ENCODE data around the gene RELT.
"Not testable (repeated sequence)": the region's sequence is repeated elsewhere in the genome, so short reads cannot be mapped to it uniquely, and the experiment has no call there.

Gene RELT

DNA sequence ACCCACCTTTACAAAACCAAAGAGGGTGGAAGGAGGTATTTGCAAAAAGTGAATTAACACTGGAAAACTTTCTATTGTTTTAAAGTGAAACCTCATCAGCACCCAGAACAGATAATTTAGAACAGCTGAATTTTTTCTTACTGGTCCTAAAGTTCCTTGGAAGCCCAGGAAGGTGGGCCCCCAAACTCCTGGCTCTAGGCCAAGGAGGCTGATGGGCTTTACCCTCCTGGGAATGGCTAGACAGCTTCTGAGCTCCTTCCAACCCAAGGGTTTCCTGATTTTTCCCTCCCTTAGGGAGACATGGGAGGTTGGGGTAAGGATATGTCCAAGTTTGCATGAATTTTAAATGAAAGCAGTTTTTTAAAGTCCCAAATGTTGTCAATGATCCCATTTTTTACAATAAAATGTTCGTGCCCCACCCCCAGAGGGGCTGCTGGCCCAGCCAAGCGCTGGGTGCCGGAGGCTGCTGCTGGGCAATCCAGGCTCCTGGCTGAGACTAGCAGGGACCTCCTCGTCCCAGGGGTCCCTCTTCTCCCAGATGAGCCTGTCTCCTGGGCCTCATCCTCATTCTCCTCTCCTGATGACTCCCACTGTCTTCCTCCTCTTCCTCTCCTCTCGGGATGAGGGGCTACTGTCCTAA is 28.4 kb downstream of the RELT start:
- FAIRE-seq: no peak

DNA sequence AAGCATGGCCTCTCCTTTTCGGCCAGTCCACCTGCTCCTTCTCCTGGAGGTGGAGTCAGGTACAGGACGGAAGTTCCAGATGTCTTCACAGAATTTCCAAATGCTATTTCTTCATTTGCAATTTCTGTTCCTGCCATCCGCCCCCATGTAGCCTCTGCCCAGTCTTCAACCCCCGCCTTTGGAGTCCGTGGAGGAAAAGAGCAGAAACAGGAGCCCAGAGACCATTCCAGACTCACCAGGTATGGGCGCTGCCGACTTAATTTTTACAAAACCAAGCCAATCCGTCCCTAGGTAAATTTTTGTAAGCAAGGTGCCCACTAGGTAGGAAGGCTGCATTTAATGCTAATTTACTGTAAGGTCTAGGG is 28.9 kb downstream of the RELT start:
- FAIRE-seq: no peak

DNA sequence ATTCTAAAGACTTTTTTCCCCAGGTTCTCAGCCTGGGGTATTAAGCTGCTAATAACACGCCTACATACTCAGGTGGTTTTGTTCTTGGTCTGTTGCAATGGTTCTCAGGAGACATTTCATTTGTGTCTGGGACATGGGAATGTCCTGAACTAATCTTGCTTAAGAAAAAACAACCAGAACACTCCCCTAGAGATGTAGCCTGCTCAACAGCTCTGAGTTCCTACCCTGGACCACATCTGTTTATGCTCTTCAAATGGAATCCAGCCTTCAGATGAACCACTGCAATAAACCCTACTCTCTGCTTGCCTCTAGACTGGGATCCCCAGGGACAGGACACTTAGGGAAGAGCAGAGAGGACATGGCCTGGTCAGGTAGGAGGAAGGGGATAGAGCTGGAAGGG is 29.9 kb downstream of the RELT start:
- no peak for FAIRE-seq

DNA sequence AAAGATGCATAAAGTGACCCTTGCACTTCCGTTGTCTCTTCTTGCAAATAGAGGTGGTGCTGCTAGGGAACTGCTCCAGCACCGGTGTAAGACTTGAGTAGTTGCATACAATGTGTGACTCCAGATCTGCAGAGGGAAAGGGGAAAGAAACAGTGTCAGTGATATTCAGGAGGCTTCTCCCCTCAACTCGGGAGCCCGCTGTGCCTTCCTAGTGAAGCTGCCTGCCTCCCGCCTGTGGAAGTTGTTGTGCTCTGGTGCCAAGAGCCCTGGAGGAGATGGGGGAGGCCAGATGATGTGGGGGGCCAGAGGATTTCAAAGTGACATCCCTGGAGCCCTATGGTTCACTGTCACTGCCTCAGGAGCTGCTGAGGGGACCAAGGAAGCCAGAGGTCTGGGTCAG is 30.4 kb downstream of the RELT start:
- FAIRE-seq: no peak

DNA sequence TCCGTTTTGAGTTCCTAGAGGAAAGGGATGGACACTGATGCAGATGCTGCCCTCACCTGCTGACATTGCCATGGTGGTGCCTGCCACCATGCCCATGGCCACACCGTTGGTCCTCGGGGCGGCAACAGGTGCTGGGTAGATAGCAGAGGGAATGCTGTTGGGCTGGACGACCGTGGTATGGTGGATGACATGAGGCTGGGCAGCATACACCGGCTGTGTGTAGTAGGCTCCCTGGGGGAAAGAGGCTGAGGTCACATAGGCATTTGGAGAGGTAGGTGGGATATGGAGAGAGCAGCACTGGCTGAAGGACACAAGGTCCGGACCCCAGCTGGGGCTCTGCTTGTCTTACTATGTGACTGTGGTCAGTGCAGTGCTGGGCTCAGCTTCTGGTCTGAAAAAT is 33.2 kb downstream of the RELT start:
- no peak for FAIRE-seq

DNA sequence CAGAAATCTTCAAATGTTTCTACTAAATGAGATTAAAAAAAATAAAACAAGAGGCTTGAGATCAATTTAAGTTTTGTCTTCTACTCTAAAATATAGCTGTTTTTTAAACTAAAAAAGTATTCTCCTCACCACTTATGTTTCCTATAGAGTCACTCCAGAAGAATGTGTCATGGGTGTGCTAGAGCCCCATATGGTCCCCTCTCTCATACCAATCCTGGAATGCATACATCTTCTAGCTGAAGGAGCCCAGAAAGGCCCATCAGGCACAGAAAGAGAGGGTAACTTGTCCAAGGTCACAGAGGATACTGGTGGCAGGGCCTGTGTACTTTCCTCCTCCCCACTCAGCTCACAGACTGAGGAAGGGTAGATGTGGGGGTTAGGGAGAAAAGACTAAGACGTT is 34.4 kb downstream of the RELT start:
- FAIRE-seq: no peak

DNA sequence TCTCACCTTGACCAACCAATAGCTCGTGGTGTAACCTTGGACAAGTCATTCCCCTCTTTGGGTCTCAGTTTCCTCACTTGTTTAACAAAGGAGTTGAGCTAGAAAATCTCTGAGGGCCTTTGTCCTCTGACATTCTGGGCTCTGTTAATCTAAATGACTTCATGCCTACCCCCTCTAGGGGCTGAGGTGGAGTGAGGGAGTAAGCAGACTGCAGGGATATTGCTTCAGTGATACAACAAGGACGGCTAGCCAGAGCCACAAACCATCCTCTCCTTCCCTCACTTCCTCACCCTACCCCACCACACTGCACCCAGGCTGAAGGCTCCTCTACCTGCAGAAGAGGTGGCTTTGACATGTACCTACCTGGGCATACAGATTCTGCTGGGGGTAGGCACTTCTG is 34.8 kb downstream of the RELT start:
- FAIRE-seq: no peak

DNA sequence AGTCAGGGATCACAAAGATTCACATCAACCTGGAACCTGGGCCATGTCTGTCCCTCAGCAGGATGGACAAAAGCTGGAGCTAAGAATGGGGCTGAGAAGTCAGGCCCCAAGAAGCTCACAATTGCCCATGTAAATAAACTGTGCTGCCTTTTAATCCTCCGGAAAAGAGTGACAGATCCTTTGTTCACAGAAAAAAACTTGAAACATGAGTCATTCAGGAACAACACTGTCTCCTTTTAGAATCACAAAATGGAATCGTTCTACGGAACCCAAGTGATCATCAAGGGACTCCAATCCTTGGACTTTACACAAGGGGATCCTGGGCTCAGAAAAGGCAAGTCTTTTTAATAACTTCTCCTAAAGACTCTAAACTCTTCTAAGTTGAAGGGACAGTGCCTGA is 36.1 kb downstream of the RELT start:
- no peak for FAIRE-seq

DNA sequence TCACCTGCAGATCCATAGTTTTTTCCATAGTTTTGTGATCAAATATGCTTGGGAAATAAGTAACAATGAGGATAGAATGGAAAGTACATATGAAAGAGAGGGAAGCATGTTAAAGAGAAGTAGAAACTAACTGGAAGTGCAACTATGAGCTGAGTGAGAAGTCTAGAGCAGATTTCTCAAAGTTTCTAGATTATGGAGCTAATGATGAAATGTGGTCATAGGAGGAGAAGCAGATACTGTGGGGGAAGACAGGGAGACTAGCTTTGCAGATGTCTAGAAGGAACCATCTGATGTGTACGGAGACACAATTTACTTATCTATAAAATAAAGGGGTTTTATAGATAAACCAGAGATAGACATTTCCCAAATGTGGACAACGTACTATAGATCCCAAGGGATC is 37.1 kb downstream of the RELT start:
- no peak for FAIRE-seq

DNA sequence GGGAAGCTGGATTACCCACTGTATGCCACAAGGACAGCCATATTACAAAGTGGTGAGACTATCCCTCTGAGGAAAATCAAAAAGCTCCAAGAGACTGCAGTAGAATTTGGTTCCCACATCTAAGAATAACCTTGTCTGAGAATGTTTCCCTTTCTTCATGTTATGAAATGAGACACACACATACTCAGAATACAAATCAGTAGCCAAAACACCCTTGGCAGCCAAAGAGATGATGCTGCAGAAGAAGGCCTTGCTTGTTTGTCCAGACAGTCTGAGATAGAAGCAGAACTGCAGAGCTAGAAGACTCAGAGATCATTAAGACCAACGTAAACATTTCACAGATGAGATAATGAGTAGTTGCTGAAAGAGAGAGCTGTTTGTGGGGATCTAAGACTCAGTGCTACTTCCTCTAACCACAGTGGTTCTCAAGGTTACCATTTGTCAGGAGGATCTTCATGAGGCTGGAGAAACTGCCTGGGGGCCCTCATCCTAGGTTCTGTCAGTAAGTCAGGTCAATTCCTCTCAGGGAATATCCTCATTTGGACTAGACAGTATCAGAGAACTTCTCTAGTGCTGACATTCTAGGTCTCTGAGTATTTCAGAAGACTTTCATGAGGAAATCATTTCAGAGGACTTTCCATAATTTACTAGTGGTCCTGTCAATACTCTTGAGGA is 38.9 kb downstream of the RELT start:
- FAIRE-seq: no peak

DNA sequence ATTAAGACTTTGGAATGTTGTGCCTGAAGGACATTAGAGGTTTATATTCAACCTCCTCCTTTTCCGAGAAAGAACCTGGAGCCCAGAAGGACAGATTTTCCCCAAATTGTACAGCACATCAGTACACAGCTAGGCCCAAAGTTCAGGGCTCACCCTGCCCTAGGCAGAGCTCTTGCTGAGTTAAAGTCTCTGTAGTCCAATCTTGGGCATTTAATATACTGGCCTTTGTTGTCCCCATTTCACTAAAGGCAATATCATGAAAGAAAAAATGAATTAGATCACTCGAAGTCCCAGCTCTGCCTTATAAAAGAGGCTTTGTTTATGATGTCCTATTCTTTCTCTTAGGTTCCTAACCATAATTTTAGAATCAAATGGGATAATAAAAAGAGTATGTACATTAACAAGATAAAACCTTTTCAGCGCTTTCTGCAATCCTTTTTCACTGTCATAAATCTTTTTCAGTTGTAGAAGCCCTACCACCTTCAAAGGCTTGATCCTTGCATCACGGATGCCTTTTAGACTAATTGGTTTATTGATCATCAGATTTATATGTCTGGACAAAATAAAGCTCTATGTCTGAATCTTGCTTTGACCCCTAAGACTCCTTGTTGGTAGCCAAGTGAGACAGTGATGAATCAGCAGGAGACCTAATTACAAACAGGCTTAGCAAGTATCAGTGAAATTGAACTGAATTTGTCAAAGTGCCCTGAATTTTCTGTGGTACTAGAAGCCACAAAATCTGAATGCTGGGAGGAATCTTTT is 39.8 kb downstream of the RELT start:
- FAIRE-seq: no peak

DNA sequence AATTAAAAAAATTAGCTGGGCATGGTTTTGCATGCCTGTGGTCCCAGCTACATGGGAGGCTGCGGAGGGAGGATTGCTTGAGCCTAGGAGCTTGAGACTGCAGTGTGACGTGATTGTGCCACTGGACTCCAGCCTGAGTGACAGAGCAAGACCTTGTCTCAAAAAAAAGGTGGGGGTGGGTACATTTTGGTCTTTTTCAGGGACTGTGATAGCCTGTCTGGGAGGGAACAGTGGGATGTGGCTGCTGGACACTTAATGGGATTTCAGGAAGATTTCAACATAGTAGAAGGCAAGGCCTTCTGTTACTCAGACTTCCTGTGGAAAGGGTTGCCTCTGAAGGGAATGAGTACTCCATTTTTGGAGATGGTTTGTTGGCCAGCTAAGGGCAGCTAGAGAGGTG is 40.6 kb downstream of the RELT start:
- FAIRE-seq: no peak

DNA sequence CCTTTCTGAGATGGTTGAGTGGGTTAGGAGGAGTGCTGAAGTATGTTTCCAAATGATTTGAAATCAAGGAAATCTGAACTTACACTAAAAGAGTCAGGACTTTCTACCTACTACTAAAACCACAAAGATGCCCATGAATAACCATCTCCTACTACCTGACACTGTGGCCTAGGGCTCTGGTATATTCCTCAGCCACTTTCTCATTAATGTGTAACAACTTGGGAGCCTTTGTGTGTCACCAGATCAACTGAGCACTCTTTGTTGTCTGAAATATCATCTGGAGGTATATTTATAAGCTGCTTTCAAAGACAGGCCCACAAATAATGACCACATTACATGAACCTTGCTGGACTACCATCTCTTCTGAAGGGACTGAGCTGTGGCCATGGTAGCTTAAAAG is 43.9 kb downstream of the RELT start:
- no peak for FAIRE-seq

DNA sequence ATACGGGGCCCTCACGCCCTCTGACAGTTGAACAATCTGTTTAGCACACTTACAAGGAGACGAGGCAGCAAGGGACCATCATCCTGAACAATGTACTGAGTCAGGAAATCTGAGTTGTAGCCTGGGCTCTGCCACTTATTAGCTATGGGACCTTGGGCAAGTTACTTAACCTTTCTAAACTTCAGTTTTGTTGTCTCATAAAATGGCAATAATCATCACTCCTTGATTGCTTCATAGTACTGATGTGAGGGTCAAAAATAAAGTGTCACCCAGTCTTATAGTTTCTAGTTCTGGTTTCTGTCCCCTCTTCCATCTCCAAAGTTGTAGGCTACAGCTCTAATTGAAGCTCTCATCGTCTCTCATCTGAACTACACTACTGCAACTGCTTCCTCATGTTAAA is 46.7 kb downstream of the RELT start:
- FAIRE-seq: no peak

DNA sequence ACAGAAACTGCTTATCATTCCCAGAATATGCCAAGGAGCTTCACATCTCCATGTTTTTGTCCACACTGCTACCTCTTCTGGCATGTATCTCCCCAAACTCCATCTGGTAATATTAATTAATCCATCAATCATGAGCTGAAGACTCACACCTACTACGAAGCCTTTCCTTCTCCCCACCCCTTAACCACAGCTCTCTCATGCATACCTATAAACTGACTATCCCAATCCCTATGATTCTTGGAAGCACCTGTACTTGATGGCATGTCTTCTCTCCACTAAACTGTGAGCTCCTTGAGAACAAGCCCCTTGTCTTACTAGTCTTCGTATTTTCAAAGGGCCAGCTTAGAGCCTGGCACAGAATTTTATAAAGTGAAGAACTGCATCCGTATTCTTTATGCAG is 47.3 kb downstream of the RELT start:
- no peak for FAIRE-seq

DNA sequence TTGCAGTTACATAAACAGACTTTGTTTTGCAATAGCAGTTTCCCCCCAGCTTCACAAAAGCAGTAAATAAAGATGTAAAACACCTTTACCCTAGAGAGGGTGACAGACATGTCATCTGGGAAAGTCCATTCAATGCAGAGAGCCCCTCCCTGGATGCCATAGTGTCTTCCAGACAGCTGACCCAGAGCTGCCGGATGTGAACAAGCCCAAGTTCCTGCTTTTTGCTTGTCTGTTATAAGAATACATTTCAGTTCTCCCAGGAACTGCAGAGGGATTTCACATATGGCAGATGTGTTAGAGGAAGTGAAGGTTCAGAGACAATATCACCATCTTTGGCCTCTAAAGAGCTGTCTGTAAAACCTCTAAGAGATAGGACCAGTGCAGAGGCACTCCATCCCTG is 48.9 kb downstream of the RELT start:
- no peak for FAIRE-seq

DNA sequence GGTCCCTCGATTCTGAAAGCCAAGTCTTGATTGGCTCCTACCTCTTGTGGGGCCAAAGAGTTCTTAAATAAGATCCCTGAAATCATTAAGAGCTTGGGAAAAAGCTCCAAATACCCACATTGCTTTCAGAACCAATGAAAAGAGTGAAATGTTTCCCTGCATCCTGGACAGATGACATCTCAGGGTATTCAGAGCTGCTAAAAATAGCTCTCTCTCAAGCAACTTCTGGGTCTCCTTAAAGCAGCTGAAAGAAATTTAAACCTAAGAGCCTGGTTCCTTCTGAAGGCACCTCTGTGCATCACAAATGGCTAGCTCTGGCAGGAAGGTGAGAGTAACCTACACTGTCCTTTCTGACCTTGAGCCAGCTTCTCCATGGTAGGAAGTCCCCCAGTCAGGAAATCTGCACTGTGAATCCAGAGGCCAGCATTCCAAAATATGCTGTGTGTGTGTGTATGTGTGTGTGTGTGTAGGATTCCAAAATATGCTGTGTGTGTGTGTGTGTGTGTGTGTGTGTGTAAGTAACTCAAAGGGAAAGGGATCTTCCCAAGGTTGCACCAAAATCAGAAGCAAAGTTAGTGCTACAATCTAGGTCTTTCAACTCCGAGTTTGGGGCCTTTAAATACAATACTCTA is 50.1 kb downstream of the RELT start:
- no peak for FAIRE-seq

DNA sequence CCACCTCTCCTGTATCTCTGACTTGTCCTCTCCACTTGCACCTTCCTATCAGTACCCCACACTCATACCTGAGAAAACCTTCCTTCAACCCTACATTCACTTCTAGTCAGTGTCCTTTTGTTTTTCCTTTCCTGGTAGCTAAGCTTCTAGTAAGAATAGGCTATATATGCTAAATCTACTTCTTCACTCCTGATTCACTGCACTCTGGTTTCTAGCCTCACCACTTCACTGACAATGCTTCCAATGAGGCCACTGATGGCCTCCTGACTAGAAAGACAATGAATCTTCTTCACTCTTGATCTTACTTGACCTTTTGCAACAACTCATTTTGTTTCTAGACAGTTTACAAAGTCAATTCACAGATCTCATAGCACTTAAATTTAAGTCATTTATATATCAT is 52.0 kb downstream of the RELT start:
- no peak for FAIRE-seq

DNA sequence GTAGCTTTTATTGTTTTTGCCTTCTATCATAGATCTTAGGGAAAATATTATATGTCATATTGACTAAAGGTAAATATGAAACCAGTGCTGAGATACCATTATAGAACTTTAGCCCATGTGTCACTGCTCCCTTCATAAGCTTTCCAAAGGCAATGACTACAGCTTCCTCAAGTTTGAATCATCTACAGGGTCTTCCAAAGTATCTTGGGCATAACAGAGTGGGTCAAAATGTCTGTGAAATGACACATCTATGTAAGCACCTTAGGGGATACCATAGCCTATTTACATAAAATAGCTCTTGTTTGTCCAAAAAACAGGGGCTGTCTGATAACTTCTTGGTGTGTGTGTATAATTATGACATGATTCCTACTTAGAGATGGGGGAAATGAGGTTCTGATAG is 52.5 kb downstream of the RELT start:
- FAIRE-seq: no peak

DNA sequence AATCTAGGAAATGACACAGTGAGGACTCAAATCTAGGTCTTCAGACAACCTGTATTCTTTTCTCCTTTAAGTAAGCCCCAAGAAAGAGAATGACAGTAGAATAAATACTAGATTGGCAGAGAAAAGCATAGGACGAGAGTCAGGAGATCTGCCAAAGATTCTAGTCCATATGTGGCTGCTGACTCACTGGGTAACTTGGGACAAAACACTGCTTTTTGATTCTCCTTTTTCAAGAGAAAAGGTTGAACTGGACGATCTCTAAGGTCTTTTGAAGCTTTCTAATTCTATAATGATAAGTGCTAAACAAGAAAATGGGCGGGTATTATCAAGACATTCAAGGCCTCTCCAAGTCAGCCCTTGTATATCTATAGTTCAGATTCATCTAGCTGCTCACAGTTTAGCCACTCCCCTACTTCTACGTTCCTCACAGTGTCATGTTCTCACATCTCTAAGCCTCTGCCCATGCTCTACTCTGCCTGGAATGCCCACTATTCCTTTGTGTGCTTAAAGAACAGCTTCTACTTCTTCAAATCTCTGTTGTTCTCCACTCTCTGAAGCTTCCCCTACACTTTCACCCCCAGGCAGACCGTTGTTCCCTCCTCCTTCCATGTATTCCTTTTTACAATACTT is 53.0 kb downstream of the RELT start:
- FAIRE-seq: no peak

DNA sequence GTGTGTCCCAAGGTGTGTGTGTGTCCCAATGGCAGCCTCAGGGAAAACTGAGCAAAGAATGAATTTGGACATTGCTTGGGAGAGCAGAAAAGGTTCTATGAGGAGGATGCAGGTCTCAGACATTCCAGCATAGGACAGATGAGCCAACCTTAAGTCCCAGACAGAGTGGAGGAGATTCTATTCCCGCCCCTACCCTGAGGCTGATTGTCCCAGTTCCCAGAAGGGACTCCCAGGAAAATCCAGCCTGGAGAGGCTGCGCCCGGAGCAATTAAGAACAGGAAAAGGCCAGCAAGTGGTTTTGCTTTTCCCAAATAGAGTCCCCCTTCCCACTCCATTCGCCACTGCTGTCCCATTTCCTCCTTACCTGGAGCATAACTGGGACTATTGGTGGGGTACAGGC is 54.1 kb downstream of the RELT start:
- FAIRE-seq: no peak

DNA sequence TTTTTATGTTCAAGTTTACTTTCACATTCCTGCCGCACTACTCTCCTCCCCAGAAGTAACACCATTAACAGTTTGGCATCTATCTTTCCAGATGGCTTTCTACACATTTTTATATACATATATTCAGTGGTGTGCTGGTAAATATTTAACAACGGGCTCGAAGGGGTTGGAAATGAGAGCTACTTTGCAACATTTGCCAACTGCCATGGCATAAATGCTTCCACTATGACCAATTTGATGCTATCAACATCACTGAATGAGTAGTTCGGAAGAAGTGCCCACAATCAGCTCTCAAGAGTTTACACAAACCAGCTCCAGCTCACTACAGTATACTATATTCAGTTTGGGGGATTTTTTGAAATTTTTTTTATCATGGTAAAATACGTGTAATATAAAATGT is 55.2 kb downstream of the RELT start:
- FAIRE-seq: no peak

DNA sequence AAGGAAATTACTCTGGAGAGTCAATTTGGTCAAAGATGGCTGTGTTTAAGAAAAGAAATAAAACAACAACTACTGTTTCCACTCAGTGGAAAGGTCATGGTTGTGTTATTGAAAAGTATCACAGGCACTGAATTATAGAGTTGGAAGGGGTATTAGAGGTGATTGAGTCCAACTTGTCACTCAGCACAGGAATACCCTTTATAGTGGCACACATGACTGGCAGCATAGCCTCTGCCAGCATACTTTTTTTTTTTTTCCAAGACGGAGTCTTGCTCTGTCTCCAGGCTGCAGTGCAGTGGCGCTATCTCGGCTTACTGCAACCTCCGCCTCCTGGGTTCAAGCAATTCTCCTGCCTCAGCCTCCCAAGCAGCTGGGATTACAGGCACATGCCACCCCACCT is 60.7 kb downstream of the RELT start:
- not testable (repeated sequence) for FAIRE-seq
